Body of pancreas (tissue), 4 donors: ENCODE data around the gene GOLT1A. TPM values are rescaled to one million over a fixed set of nuclear protein-coding genes. Genes with fewer than 3 reads are reported as not detected.
A peak's percentile ranks its signal among the peaks of the same experiment; 100 is the strongest.

Source experiments
- ATAC-seq: fragments of 150-250 bp; one replicate; pipeline ENCODE4 v1.9.1; 2016
- DNase-seq, 4 donors: peaks; one replicate each; pipeline ENCODE4 v3.0.0-alpha.2; 2019
- H3K27ac ChIP-seq, 4 donors: fragments of 200-600 bp; sonication (generic); 1 replicate in 3 of 4; 2 replicates in 1 of 4; pipeline versions ENCODE4 v1.5.1 to v1.6.1; 2016 to 2019; ENCODE audit warnings: mild to moderate bottlenecking in 1 of 4, mixed read lengths in 1 of 4, moderate library complexity in 1 of 4
- H3K27me3 ChIP-seq, 2 donors: fragments of 200-600 bp; sonication (generic); one replicate each; pipeline ENCODE4 v1.6.0; 2016; ENCODE audit warnings: mild to moderate bottlenecking in 1 of 2
- H3K36me3 ChIP-seq, 2 donors: fragments of 200-600 bp; sonication (generic); replicated peaks in 1 of 2; 2 replicates each; pipeline ENCODE4 v1.5.1; 2016; ENCODE audit warnings: low read depth in 2 of 2; ENCODE audit not compliant: insufficient read depth in 1 of 2
- H3K4me1 ChIP-seq: fragments of 200-600 bp; sonication (generic); one replicate; pipeline ENCODE4 v1.6.0; 2016
- H3K4me3 ChIP-seq, 2 donors: fragments of 200-600 bp; sonication (generic); 1 replicate in 1 of 2; 2 replicates in 1 of 2; pipeline ENCODE4 v1.5.1; 2016 to 2019
- H3K9me3 ChIP-seq, 3 donors: fragments of 200-600 bp; sonication (generic); 1 replicate in 2 of 3; 2 replicates in 1 of 3; pipeline ENCODE4 v1.5.1; 2016
- POLR2A ChIP-seq, 3 donors: fragments of 450-650 bp; IDR thresholded peaks; one replicate each; pipeline ENCODE4 v1.6.1; 2016; ENCODE audit warnings: antibody characterized with exemption in 3 of 3, mild to moderate bottlenecking in 2 of 3
- WGBS, 2 donors: methylation state at CpG; one replicate each; pipeline ENCODE4 v1.1.5; 2017; 5-methylcytosine and 5-hydroxymethylcytosine counted together
- intact Hi-C: fragments of 100-400 bp; cut with DNase I; formaldehyde crosslinking; loops from one replicate; pipeline ENCODE4 v1.15.1; 2023
- total RNA-seq, 2 donors: library from RNA; depleted of rRNA; stranded (reverse); fragments of >200 nt; gene quantifications; one replicate each; pipeline ENCODE4 v1.1.0, GENCODE V29; 2016
- TF ChIP-seq, protein P1 (sequence below), 7 experiments: fragments of 450-650 bp in 4 of 7; fragments of 200-600 bp in 3 of 7; sonication (generic) in 3 of 7; IDR thresholded peaks; one replicate each; pipeline ENCODE4 v1.5.1; 2016 to 2019; ENCODE audit warnings: antibody characterized with exemption in 7 of 7

The GOLT1A gene
- total RNA-seq, 2 donors from 2014 or later: 6.5 TPM; not detected in 1

DNA sequence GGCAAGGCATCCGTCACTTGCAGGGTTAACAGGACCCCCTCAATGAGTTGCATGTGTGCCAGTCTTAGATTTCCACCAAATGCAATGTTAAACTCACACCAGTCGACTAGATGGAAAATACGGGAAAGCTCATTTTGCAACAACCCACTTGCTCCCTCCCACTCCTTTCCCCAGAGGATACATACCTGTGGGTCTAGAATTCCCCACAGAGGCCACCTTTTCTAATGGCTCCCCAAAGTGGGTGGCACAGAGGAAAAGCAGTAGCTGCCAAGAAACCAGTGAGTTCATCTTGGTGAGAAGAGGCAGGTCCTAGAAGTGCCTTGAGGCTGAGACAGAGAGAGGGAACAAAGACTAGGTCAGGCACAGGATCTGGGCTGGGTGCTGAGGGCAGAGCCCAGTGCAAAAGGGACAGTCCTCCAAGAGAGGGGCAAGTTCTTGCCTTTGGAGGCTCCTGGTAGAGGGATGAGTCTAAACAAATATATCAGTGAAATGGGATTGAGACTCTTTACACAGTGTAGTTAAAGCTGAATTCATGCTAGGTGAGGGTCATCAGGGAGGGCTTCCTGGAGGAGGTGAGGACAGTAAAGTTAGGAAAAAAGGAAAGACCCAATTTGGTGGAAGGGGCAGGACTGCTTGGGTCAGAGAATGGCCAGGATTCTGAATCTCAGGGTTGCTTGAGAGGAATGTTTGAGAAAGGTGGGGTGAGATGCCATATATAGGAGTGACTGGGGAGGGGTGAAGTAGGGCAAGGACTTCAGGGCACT lies 21.0 kb downstream of the GOLT1A start:
- DNase-seq: no peak
- 85 to 86% methylated on average over 3 of the region's 3 CpGs for WGBS, 2 donors
- H3K4me3 ChIP-seq: no peak overlapping the region
- H3K4me1 ChIP-seq: no peaks in the 10 kb centered on the region
- ATAC-seq: no peak
- intact Hi-C loops: no loop called here
- no peaks in the 10 kb centered on the region for H3K36me3 ChIP-seq
- no peak for TF ChIP-seq POLR2A (IDR thresholded peaks at IDR 0.05)
- TF ChIP-seq, protein P1, sequence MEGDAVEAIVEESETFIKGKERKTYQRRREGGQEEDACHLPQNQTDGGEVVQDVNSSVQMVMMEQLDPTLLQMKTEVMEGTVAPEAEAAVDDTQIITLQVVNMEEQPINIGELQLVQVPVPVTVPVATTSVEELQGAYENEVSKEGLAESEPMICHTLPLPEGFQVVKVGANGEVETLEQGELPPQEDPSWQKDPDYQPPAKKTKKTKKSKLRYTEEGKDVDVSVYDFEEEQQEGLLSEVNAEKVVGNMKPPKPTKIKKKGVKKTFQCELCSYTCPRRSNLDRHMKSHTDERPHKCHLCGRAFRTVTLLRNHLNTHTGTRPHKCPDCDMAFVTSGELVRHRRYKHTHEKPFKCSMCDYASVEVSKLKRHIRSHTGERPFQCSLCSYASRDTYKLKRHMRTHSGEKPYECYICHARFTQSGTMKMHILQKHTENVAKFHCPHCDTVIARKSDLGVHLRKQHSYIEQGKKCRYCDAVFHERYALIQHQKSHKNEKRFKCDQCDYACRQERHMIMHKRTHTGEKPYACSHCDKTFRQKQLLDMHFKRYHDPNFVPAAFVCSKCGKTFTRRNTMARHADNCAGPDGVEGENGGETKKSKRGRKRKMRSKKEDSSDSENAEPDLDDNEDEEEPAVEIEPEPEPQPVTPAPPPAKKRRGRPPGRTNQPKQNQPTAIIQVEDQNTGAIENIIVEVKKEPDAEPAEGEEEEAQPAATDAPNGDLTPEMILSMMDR (IDR thresholded peaks at IDR 0.05): no peak
- no peaks in the 10 kb centered on the region for H3K27me3 ChIP-seq
- H3K9me3 ChIP-seq: no peaks in the 10 kb centered on the region
- no peak overlapping the region for H3K27ac ChIP-seq

GRCh38 chr1:204192046-204192445 lies 21.7 kb downstream of the GOLT1A start:
- Histone ChIP-seq H3K9me3 (no peaks in the 10 kb centered on the region), H3K36me3 (no peaks in the 10 kb centered on the region), H3K27ac (no peak overlapping the region), H3K4me1 (no peaks in the 10 kb centered on the region), H3K27me3 (no peaks in the 10 kb centered on the region), H3K4me3 (no peak overlapping the region)
- TF ChIP-seq POLR2A (IDR thresholded peaks at IDR 0.05): no peak
- TF ChIP-seq, protein P1 (IDR thresholded peaks at IDR 0.05): no peak
- no peak for ATAC-seq
- WGBS, 2 donors: 79 to 83% methylated on average over 2 of the region's 2 CpGs
- DNase-seq: no peak
- intact Hi-C loops: no loop called here

GRCh38 chr1:204191456-204191855 lies 22.3 kb downstream of the GOLT1A start:
- Histone ChIP-seq H3K27ac (no peak overlapping the region), H3K27me3 (no peaks in the 10 kb centered on the region), H3K4me1 (no peaks in the 10 kb centered on the region), H3K4me3 (no peak overlapping the region), H3K36me3 (no peaks in the 10 kb centered on the region), H3K9me3 (no peaks in the 10 kb centered on the region)
- ATAC-seq (no peak), DNase-seq (no peak)
- intact Hi-C loops: no loop called here
- TF ChIP-seq POLR2A (IDR thresholded peaks at IDR 0.05): no peak
- TF ChIP-seq, protein P1 (IDR thresholded peaks at IDR 0.05): no peak
- WGBS, 2 donors: 53 to 74% methylated on average over 6 to 7 of the region's 7 CpGs

DNA sequence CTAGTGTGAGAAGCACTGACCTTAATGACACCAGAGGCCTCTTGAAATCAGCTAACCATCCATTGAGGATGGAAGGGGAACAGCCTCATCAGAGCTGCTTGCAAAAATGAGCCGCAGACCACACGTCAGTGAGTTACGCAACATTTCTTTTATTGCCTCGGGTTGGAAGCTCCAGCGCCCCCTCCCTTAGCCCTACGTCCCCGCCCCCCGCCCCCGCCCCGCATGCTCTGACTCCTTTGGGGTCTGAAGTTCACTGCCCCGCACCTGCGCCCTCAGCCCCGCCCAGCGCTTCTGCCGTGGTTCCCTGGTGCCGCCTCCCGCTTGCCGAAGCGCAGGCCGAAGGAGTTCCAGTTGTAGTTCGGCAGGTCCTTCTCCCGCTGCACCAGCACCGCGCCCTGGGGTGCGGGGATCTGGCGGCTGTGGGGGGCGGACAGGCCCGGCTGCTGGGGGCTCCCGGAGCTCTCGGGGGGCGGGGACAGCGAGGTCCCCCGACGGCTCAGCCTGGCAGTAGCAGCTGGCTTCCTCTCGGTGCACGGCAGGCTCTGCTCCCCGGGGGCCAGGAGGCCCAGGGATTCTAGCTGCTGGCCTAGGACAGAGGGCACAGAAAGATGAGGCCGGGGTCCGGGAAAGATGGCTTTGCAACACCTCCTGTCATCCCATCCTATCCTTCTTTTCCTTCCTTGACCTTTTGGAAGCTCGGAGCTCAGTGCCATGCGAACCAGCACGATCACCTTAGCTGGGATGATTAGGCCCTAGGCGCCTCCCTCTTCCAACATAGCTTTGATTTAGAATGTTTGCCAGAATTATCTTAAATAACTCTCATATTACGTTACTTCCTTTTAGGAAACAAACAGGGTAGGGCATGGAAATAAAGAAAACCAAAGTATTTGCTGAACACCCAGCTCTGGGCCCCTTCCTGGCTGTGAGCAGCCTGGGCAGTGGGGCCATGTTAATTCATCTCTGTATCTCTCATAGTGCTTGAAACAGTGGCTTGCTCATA lies 23.3 kb downstream of the GOLT1A start:
- Histone ChIP-seq H3K36me3 (no peaks in the 10 kb centered on the region), H3K9me3 (no peaks in the 10 kb centered on the region), H3K4me3 (no peak overlapping the region), H3K27me3 (no peaks in the 10 kb centered on the region), H3K27ac (no peak overlapping the region), H3K4me1 (no peaks in the 10 kb centered on the region)
- TF ChIP-seq, protein P1 (IDR thresholded peaks at IDR 0.05): no peak
- TF ChIP-seq POLR2A (IDR thresholded peaks at IDR 0.05): no peak
- 20 to 44% methylated on average over 11 to 41 of the region's 44 CpGs for WGBS, 2 donors
- intact Hi-C loops: no loop called here
- ATAC-seq (peak; percentile 59), DNase-seq (peak in 3 of 4 donors; percentile 13 to 39 (median 28))
